HepG2 (cell line): ENCODE results near the gene PMVK. TPM values are rescaled to one million over a fixed set of nuclear protein-coding genes. Genes with fewer than 3 reads are reported as not detected.

Experiments
- CCAR2 ChIP-seq: fragments of 200-400 bp; formaldehyde crosslinking; optimal IDR thresholded peaks from 2 replicates; pipeline ENCODE3; 2018; ENCODE audit warnings: low read depth, mild to moderate bottlenecking, low read length, moderate library complexity
- FOXO1 ChIP-seq: sonication (generic); formaldehyde crosslinking; IDR thresholded peaks from 2 replicates; pipeline ENCODE4 v1.4.0; 2020; ENCODE audit warnings: missing genetic modification reagents
- GPN1 ChIP-seq: sonication (generic); formaldehyde crosslinking; IDR thresholded peaks from 2 replicates; pipeline ENCODE4 v1.5.1; 2020; ENCODE audit warnings: missing genetic modification reagents, borderline replicate concordance
- MTA1 ChIP-seq: sonication (generic); formaldehyde crosslinking; IDR thresholded peaks from 2 replicates; pipeline ENCODE4 v1.4.0; 2020; ENCODE audit warnings: missing genetic modification reagents, mild to moderate bottlenecking, borderline replicate concordance
- PHF21A ChIP-seq: sonication (generic); formaldehyde crosslinking; IDR thresholded peaks from 2 replicates; pipeline ENCODE4 v1.5.0; 2020; ENCODE audit warnings: mild to moderate bottlenecking, missing genetic modification reagents
- POLR2AphosphoS5 ChIP-seq: IDR thresholded peaks from 2 replicates; pipeline ENCODE4 v1.6.1; 2012; ENCODE audit warnings: low read depth, low read length
- RCOR2 ChIP-seq: IDR thresholded peaks from 2 replicates; pipeline ENCODE4 v1.6.1; 2016; ENCODE audit warnings: missing biosample characterization, missing genetic modification reagents
- SMARCE1 ChIP-seq: fragments of 450-650 bp; IDR thresholded peaks from 2 replicates; pipeline ENCODE4 v1.6.1; 2017; ENCODE audit warnings: borderline replicate concordance
- SOX5 ChIP-seq: IDR thresholded peaks from 2 replicates; pipeline ENCODE4 v1.6.1; 2016; ENCODE audit warnings: borderline replicate concordance
- TOPORS ChIP-seq: sonication (generic); formaldehyde crosslinking; IDR thresholded peaks from 2 replicates; pipeline ENCODE4 v1.8.0; 2023; ENCODE audit warnings: mild to moderate bottlenecking, missing genetic modification reagents
- ZNF343 ChIP-seq: sonication (generic); formaldehyde crosslinking; IDR thresholded peaks from 2 replicates; pipeline ENCODE4 v1.4.0; 2020; ENCODE audit warnings: mild to moderate bottlenecking, missing genetic modification reagents
- ZNF44 ChIP-seq: sonication (generic); formaldehyde crosslinking; IDR thresholded peaks from 2 replicates; pipeline ENCODE4 v1.5.1; 2020; ENCODE audit warnings: mild to moderate bottlenecking, missing genetic modification reagents
- ZNF775 ChIP-seq: sonication (generic); formaldehyde crosslinking; IDR thresholded peaks from 2 replicates; pipeline ENCODE4 v1.4.0; 2020; ENCODE audit warnings: missing genetic modification reagents, mild to moderate bottlenecking, moderate library complexity, borderline replicate concordance
- polyA plus RNA-seq, 8 experiments: library from polyadenylated mRNA; depleted of rRNA in 3 of 8; stranded (reverse) in 7 of 8; unstranded in 1 of 8; fragments of >200 nt; fragmentation: Illumina TruSeq in 4 of 8; extraction: Trizol in 4 of 8; gene quantifications; 2 replicates each; pipeline versions ENCODE4 v1.2.1 to v1.2.3, GENCODE V29; 2011 to 2016; ENCODE audit warnings: low read depth in 4 of 8, missing spikeins in 1 of 8, mixed read lengths in 1 of 8; ENCODE audit not compliant: insufficient read depth in 1 of 8
- total RNA-seq, 5 experiments: library from RNA; depleted of rRNA; stranded (reverse); fragments of >200 nt; fragmentation: Illumina TruSeq; extraction: Trizol; gene quantifications; 2 replicates each; pipeline ENCODE4 v1.2.3, GENCODE V29; 2016; ENCODE audit warnings: low read depth in 1 of 5
- TF ChIP-seq, protein P1 (sequence below): sonication (generic); formaldehyde crosslinking; IDR thresholded peaks from 2 replicates; pipeline ENCODE4 v1.4.0; 2020; ENCODE audit warnings: mild to moderate bottlenecking, missing genetic modification reagents
- TF ChIP-seq, protein P2 (sequence below): IDR thresholded peaks from 2 replicates; pipeline ENCODE4 v1.6.1; 2016; ENCODE audit warnings: low read depth
- TF ChIP-seq, protein P3 (sequence below): sonication (generic); formaldehyde crosslinking; IDR thresholded peaks from 2 replicates; pipeline ENCODE4 v1.4.0; 2020; ENCODE audit warnings: missing genetic modification reagents
- TF ChIP-seq, protein P4 (sequence below): sonication (generic); formaldehyde crosslinking; IDR thresholded peaks from 2 replicates; pipeline ENCODE4 v1.4.0; 2020; ENCODE audit warnings: missing genetic modification reagents, low read depth, mild to moderate bottlenecking, borderline replicate concordance
- TF ChIP-seq, protein P5 (sequence below): IDR thresholded peaks from 2 replicates; pipeline ENCODE4 v1.6.1; 2016
- TF ChIP-seq, protein P6 (sequence below): sonication (generic); formaldehyde crosslinking; IDR thresholded peaks from 2 replicates; pipeline ENCODE4 v1.8.0; 2022; ENCODE audit warnings: low read depth, missing genetic modification reagents
- TF ChIP-seq, protein P7 (sequence below): sonication (generic); formaldehyde crosslinking; IDR thresholded peaks from 2 replicates; pipeline ENCODE4 v1.4.0; 2020; ENCODE audit warnings: mild to moderate bottlenecking, low read depth, missing genetic modification reagents

The PMVK gene
- total and polyA plus RNA-seq, 2 of the 13 experiments (the other 11 are each of a cell fraction or from before 2014, with no cell fraction given), result 3.9 to 12.6 TPM

DNA sequence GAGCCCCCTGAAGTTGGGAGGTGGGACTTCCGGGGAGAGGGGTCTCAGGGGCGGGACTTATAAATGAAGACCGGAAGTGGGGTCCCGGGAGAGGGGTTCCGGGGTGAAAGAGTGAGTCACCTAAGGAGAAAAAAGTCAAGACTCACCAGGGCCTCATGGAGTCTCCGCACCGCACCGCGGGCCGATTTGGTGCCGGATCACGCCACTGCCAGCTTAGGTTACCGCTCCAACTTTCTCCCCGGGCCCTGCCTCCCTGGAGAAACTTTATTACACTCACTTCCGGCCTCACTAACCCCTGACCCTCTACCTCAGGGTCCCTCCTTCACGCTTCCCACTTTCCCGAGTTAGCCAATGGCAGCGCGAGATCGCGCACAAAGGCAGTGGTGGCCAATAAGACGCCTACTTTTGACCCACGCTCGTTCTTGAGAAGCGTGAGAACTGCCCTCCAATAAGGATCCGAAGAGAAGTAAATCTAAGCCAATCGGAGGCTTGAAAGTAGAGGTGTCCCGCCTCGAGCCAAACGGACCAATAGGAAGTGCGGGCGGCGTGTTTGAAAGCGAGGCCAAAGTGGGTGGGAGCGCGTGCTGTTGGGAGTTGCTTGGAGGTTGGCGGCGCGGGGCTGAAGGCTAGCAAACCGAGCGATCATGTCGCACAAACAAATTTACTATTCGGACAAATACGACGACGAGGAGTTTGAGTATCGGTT lies 37.7 kb upstream of the PMVK start, which contains the start of gene CKS1B (continued):
- TF ChIP-seq, protein P1, sequence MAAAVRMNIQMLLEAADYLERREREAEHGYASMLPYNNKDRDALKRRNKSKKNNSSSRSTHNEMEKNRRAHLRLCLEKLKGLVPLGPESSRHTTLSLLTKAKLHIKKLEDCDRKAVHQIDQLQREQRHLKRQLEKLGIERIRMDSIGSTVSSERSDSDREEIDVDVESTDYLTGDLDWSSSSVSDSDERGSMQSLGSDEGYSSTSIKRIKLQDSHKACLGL (CRISPR knock-in tag), result peak; percentile 99; the same call in 1 of the 2 replicates
- TF ChIP-seq, protein P2, sequence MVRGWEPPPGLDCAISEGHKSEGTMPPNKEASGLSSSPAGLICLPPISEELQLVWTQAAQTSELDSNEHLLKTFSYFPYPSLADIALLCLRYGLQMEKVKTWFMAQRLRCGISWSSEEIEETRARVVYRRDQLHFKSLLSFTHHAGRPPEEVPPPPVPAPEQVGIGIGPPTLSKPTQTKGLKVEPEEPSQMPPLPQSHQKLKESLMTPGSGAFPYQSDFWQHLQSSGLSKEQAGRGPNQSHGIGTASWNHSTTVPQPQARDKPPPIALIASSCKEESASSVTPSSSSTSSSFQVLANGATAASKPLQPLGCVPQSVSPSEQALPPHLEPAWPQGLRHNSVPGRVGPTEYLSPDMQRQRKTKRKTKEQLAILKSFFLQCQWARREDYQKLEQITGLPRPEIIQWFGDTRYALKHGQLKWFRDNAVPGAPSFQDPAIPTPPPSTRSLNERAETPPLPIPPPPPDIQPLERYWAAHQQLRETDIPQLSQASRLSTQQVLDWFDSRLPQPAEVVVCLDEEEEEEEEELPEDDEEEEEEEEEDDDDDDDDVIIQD, result no peak
- TF ChIP-seq ZNF775 (CRISPR knock-in tag) (peak; percentile 78; the same call in 1 of the 2 replicates), SOX5 (no peak; the same call in 1 of the 2 replicates), ZNF343 (CRISPR knock-in tag) (peak; percentile 19; the same call in 1 of the 2 replicates), ZNF44 (CRISPR knock-in tag) (no peak), RCOR2 (CRISPR knock-in tag) (no peak), TOPORS (peak; percentile 93), MTA1 (CRISPR knock-in tag) (peak; percentile 52; the same call in 1 of the 2 replicates), SMARCE1 (no peak), FOXO1 (CRISPR knock-in tag) (no peak), PHF21A (no peak; the same call in 1 of the 2 replicates), GPN1 (CRISPR knock-in tag) (no peak), POLR2AphosphoS5 (0 out of 2 replicates have a peak, but pooled peaks have one; percentile 26), CCAR2 (no peak)
- TF ChIP-seq, protein P3, sequence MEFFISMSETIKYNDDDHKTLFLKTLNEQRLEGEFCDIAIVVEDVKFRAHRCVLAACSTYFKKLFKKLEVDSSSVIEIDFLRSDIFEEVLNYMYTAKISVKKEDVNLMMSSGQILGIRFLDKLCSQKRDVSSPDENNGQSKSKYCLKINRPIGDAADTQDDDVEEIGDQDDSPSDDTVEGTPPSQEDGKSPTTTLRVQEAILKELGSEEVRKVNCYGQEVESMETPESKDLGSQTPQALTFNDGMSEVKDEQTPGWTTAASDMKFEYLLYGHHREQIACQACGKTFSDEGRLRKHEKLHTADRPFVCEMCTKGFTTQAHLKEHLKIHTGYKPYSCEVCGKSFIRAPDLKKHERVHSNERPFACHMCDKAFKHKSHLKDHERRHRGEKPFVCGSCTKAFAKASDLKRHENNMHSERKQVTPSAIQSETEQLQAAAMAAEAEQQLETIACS (CRISPR knock-in tag), result peak; percentile 34; the same call in 1 of the 2 replicates
- TF ChIP-seq, protein P4, sequence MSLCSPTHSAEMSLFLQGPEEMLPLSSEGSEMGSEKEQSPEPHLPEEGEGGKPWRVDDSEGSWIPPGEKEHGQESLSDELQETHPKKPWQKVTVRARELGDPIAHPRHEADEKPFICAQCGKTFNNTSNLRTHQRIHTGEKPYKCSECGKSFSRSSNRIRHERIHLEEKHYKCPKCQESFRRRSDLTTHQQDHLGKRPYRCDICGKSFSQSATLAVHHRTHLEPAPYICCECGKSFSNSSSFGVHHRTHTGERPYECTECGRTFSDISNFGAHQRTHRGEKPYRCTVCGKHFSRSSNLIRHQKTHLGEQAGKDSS (CRISPR knock-in tag), result 0 out of 2 replicates have a peak, but pooled peaks have one; percentile 30
- TF ChIP-seq, protein P5, sequence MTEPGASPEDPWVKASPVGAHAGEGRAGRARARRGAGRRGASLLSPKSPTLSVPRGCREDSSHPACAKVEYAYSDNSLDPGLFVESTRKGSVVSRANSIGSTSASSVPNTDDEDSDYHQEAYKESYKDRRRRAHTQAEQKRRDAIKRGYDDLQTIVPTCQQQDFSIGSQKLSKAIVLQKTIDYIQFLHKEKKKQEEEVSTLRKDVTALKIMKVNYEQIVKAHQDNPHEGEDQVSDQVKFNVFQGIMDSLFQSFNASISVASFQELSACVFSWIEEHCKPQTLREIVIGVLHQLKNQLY, result 0 out of 2 replicates have a peak, but pooled peaks have one; percentile 19
- TF ChIP-seq, protein P6, sequence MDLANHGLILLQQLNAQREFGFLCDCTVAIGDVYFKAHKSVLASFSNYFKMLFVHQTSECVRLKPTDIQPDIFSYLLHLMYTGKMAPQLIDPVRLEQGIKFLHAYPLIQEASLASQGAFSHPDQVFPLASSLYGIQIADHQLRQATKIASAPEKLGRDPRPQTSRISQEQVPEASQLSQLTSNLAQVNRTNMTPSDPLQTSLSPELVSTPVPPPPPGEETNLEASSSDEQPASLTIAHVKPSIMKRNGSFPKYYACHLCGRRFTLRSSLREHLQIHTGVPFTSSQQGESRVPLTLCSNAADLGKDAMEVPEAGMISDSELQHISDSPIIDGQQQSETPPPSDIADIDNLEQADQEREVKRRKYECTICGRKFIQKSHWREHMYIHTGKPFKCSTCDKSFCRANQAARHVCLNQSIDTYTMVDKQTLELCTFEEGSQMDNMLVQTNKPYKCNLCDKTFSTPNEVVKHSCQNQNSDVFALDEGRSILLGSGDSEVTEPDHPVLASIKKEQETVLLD, result peak; percentile 80; the same call in 1 of the 2 replicates
- TF ChIP-seq, protein P7, sequence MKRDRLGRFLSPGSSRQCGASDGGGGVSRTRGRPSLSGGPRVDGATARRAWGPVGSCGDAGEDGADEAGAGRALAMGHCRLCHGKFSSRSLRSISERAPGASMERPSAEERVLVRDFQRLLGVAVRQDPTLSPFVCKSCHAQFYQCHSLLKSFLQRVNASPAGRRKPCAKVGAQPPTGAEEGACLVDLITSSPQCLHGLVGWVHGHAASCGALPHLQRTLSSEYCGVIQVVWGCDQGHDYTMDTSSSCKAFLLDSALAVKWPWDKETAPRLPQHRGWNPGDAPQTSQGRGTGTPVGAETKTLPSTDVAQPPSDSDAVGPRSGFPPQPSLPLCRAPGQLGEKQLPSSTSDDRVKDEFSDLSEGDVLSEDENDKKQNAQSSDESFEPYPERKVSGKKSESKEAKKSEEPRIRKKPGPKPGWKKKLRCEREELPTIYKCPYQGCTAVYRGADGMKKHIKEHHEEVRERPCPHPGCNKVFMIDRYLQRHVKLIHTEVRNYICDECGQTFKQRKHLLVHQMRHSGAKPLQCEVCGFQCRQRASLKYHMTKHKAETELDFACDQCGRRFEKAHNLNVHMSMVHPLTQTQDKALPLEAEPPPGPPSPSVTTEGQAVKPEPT, result peak; percentile 94
